Kidney (tissue), 14 donors: ENCODE results near the gene BATF3. TPM values are rescaled to one million over a fixed set of nuclear protein-coding genes. Genes with fewer than 3 reads are reported as not detected.

Source experiments
- DNase-seq, 5 donors: peaks; one replicate each; pipeline ENCODE4 v3.0.0-alpha.2; 2013 to 2020
- FAIRE-seq: peaks from 2 replicates; lab custom pipeline; 2012; peaks lifted over from hg19 to GRCh38; lab: Jason Lieb, UNC
- H3K27ac ChIP-seq, 2 donors: one replicate each; pipeline ENCODE4 v1.7.0; 2013; ENCODE audit warnings: low read depth in 2 of 2, low read length in 2 of 2, inconsistent platforms in 1 of 2
- H3K27me3 ChIP-seq: one replicate; pipeline ENCODE4 v1.7.1; 2013; ENCODE audit warnings: low read length, inconsistent platforms; ENCODE audit not compliant: control insufficient read depth, insufficient read depth
- H3K36me3 ChIP-seq, 3 donors: one replicate each; pipeline versions ENCODE4 v1.7.0 to v1.7.1; 2013; ENCODE audit warnings: low read length in 3 of 3, control low read depth in 1 of 3, inconsistent platforms in 1 of 3; ENCODE audit not compliant: insufficient read depth in 3 of 3, control insufficient read depth in 2 of 3
- H3K4me1 ChIP-seq, 3 donors: one replicate each; pipeline versions ENCODE4 v1.7.0 to v1.7.1; 2013; ENCODE audit warnings: low read length in 3 of 3, inconsistent platforms in 1 of 3, low read depth in 1 of 3; ENCODE audit not compliant: control insufficient read depth in 2 of 3, insufficient read depth in 2 of 3
- H3K4me3 ChIP-seq, 3 donors: one replicate each; pipeline versions ENCODE4 v1.7.0 to v1.8.1; 2013; ENCODE audit warnings: low read length in 3 of 3, control low read depth in 1 of 3, inconsistent platforms in 1 of 3
- H3K9ac ChIP-seq, 3 donors: one replicate each; pipeline versions ENCODE4 v1.7.0 to v1.7.1; 2013; ENCODE audit warnings: low read length in 3 of 3, control low read depth in 1 of 3, inconsistent platforms in 1 of 3
- H3K9me3 ChIP-seq, 3 donors: one replicate each; pipeline versions ENCODE4 v1.7.0 to v1.7.1; 2013; ENCODE audit warnings: low read length in 3 of 3, control low read depth in 1 of 3, inconsistent platforms in 1 of 3; ENCODE audit not compliant: control insufficient read depth in 2 of 3, insufficient read depth in 1 of 3
- intact Hi-C: fragments of 100-400 bp; cut with DNase I; formaldehyde crosslinking; loops from one replicate; pipeline ENCODE4 v1.11.1; 2022
- polyA plus RNA-seq: library from polyadenylated mRNA; stranded (reverse); fragments of 350-450 nt; fragmentation: Illumina TruSeq; extraction: RNeasy Lipid Tissue Mini Kit (QIAGEN cat#74804); gene quantifications from one replicate; pipeline ENCODE4 v1.2.3, GENCODE V29; 2014; ENCODE audit warnings: low read depth, low replicate concordance; ENCODE audit not compliant: insufficient read depth
- total RNA-seq: library from RNA; stranded (reverse); fragmentation: NEBNext Ultra II Directional; extraction: Animal tissue kit (Norgen Biotek cat#: 25700); gene quantifications from one replicate; pipeline ENCODE4 v1.2.1, GENCODE V29; 2021
- TF ChIP-seq, protein P1 (sequence below): IDR thresholded peaks from 3 replicates; pipeline ENCODE4 v1.5.1; 2012; ENCODE audit warnings: mild to moderate bottlenecking, moderate library complexity, borderline replicate concordance; ENCODE audit not compliant: insufficient read depth; ENCODE audit errors: extremely low read depth
- donor health status: control.
- donor health status: control.
- donor health status: control.
- donor health status: control.
- donor health status: control.
- donor health status: DM: yes; HTN: yes; CAD: no.
- donor health status: Normal renal cell carcinoma (clear cell type).

BATF3 gene
- total and polyA plus RNA-seq, 2 donors from 2014 or later: 3.3 to 6.5 TPM

DNA sequence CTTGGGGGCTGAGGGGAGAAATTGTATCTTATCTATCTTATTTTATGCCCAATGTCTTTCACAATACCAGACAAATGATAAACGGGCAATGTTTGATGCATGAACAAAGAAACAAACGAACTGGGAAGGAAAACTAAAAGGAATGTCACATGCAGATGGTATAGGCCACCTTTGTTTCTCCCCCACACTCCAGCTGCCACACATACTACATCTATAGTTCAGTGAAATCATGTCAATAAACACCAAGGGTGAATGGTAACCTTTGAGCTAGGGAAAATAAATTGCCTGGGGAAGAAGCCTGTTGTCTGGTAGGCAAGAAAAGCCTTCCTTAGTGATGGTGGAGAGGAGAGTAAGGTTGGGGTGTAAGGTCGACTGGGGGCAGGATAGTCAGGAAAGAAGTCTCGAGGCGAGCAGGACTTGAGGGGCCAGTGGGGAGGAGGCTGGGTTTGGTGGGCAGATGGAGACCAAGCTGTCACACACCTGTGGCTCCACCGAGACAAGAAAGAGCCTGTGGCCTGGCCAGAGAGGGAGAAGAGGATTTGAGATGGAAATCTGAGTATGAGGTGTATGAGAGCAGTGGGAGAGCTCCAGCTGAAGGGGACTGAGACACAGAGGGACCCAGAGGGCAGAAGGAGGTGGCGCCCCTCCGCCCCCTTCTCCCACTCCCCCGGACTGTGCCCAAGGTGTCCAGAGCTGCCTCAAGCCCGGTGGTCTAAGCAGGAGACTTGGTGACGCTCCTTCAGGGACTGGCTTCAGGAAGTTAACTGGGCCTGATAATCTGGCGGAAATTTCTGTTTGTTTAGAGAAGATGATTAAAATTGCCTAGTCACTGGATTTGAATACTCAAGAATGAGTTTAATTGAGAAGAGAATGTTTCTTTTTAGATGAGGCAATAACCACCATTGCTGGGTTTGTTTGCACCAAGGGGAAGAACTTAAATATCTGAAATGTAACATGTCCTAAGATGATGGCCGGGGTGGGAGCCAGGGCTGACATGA is 53.8 kb downstream of the BATF3 start:
- intact Hi-C loops: no loop called here
- FAIRE-seq: no peak
- H3K27me3 ChIP-seq: no peaks in the 10 kb centered on the region

DNA sequence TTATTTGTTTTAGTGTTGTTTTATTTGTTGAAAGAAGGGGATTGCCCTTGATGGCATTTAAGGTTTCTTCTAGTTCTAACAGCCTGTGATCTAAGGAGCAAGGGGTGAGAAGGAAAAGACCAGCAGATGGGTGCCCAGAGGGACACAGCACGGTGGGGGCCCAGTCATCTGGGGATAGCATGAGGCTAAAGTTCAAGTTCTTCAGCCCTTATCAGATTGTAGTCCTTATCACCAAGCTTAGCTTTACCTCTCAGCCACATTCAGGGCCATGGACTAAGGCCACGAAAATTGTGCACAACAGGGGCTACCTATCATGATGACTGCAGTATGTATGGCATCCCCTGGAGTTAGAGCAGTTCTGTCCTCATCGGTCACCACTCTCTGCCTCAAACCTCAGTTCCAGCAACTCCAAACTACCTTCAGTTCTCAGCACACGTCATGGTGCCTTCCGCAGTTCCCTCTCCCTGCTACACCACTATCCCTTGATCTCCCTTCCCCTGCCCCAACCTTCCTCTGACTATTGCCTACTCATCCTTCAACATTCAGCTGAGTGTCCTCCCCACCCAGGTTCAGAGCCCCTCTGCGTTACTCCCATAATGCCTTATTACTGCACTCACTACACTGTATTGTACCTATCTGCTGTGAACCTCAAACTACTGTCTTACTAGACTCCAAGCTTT is 54.6 kb downstream of the BATF3 start:
- FAIRE-seq (no peak), DNase-seq (no peak)
- H3K27me3 ChIP-seq: no peaks in the 10 kb centered on the region
- H3K4me1 ChIP-seq: no peaks in the 10 kb centered on the region
- intact Hi-C loops: no loop called here
- no peaks in the 10 kb centered on the region for H3K36me3 ChIP-seq
- TF ChIP-seq, protein P1, sequence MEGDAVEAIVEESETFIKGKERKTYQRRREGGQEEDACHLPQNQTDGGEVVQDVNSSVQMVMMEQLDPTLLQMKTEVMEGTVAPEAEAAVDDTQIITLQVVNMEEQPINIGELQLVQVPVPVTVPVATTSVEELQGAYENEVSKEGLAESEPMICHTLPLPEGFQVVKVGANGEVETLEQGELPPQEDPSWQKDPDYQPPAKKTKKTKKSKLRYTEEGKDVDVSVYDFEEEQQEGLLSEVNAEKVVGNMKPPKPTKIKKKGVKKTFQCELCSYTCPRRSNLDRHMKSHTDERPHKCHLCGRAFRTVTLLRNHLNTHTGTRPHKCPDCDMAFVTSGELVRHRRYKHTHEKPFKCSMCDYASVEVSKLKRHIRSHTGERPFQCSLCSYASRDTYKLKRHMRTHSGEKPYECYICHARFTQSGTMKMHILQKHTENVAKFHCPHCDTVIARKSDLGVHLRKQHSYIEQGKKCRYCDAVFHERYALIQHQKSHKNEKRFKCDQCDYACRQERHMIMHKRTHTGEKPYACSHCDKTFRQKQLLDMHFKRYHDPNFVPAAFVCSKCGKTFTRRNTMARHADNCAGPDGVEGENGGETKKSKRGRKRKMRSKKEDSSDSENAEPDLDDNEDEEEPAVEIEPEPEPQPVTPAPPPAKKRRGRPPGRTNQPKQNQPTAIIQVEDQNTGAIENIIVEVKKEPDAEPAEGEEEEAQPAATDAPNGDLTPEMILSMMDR: no peak
- no peak overlapping the region for H3K27ac ChIP-seq
- H3K9me3 ChIP-seq: no peaks in the 10 kb centered on the region
- no peak overlapping the region for H3K4me3 ChIP-seq
- H3K9ac ChIP-seq: no peak overlapping the region

More for the DNA sequence above, 53.8 kb downstream of the BATF3 start:
- TF ChIP-seq, protein P1: no peak
- Histone ChIP-seq H3K9me3 (no peaks in the 10 kb centered on the region), H3K4me1 (no peaks in the 10 kb centered on the region), H3K36me3 (no peaks in the 10 kb centered on the region), H3K9ac (no peak overlapping the region), H3K4me3 (no peak overlapping the region), H3K27ac (no peak overlapping the region)
- no peak for DNase-seq

- H3K9ac ChIP-seq: no peak overlapping the region
- no peaks in the 10 kb centered on the region for H3K4me1 ChIP-seq
- intact Hi-C loops: no loop called here
- H3K27me3 ChIP-seq: no peaks in the 10 kb centered on the region
- H3K9me3 ChIP-seq: no peaks in the 10 kb centered on the region
- TF ChIP-seq, protein P1: no peak
- no peak overlapping the region for H3K4me3 ChIP-seq
- no peak overlapping the region for H3K27ac ChIP-seq
- FAIRE-seq (no peak), DNase-seq (no peak)
- no peaks in the 10 kb centered on the region for H3K36me3 ChIP-seq
These were observed 55.8 kb downstream of the BATF3 start for GRCh38 chr1:212643877-212644276.
